GM12874 (cell line): Measurements from ENCODE around the gene TBC1D10A.

Experiments
- TF ChIP-seq, protein P1 (sequence below): IDR thresholded peaks from 2 replicates; pipeline ENCODE4 v1.5.1; 2011; ENCODE audit warnings: low read depth, mild to moderate bottlenecking, control low read depth, low read length, moderate library complexity; ENCODE audit not compliant: insufficient read depth

TBC1D10A gene

DNA sequence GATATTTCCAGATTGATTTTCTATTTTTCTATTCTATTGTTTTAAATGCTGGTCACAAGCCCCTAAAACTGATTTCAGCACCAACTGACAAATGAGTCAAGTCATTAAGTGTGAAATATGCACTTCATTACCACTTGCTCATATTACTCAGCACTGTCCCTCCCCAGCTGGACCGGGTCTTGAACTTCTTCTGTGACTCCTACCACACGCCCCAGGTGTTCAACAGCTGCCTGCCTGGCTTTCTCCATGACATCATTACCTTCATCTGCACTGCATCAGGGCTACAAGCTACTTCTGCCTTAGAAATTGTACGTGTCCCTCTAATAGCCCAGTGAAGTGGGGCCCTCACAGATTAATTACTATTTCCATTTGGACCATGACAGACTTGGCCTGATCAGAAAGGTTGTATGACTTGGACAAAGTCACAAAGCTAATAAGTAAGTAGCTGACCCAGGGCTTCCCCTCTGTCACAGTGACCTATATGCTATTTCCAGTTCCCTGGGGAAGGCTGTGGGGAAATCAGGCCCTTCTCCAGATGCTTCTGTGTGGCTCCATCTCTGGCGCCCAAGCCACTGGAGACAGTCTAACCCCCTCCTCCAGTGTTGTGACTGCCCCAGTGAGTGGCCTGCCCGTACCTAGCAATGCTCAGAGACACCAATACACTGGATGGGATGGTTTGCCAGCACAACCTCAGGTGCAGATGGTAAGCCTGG lies 18.1 kb downstream of the TBC1D10A start:
- TF ChIP-seq, protein P1, sequence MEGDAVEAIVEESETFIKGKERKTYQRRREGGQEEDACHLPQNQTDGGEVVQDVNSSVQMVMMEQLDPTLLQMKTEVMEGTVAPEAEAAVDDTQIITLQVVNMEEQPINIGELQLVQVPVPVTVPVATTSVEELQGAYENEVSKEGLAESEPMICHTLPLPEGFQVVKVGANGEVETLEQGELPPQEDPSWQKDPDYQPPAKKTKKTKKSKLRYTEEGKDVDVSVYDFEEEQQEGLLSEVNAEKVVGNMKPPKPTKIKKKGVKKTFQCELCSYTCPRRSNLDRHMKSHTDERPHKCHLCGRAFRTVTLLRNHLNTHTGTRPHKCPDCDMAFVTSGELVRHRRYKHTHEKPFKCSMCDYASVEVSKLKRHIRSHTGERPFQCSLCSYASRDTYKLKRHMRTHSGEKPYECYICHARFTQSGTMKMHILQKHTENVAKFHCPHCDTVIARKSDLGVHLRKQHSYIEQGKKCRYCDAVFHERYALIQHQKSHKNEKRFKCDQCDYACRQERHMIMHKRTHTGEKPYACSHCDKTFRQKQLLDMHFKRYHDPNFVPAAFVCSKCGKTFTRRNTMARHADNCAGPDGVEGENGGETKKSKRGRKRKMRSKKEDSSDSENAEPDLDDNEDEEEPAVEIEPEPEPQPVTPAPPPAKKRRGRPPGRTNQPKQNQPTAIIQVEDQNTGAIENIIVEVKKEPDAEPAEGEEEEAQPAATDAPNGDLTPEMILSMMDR = no peak

DNA sequence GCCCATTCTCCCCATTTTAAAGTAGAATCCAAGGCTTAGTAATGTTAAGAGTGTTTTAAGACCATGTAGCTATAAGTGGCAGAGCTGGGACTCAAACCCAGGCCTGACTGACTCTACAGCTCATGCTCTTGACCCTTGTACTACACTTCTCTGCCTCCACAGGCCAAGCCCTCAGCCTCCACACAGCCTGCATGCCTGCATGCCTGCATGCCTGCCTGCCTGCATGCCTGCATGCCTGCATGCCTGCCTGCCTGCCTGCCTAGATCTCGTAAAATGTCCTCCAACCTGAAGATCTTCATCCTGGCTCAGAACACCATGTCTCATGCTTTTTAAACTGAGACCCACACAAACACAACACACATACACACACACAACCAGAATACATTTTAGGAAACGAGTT lies 18.6 kb downstream of the TBC1D10A start:
- TF ChIP-seq, protein P1 = no peak

- TF ChIP-seq, protein P1 = no peak
Measured at GRCh38 chr22:30307041-30307574, 19.6 kb downstream of the TBC1D10A start.

DNA sequence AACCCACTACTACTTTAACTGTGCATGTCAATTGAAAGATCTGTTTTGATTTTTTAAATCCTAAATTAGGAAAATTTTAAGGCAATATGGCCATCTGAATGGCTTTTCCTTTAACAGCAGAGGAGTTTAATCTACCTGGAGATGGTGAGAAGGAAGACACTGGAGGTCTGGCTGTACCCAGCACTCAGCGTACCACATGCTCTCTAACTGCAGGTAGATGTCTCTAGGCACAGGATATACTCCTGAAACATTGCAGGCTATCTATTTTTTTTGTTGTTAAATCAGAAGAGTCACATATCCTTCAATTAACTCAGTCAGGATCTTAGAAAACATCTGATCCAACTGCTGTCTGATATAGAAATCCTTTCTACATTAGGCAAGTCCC lies 20.1 kb downstream of the TBC1D10A start:
- TF ChIP-seq, protein P1 = no peak

GRCh38 chr22:30305906-30306626 lies 20.7 kb downstream of the TBC1D10A start:
- TF ChIP-seq, protein P1 = no peak

- TF ChIP-seq, protein P1 = no peak
Measured at GRCh38 chr22:30305519-30305905, 21.2 kb downstream of the TBC1D10A start.

DNA sequence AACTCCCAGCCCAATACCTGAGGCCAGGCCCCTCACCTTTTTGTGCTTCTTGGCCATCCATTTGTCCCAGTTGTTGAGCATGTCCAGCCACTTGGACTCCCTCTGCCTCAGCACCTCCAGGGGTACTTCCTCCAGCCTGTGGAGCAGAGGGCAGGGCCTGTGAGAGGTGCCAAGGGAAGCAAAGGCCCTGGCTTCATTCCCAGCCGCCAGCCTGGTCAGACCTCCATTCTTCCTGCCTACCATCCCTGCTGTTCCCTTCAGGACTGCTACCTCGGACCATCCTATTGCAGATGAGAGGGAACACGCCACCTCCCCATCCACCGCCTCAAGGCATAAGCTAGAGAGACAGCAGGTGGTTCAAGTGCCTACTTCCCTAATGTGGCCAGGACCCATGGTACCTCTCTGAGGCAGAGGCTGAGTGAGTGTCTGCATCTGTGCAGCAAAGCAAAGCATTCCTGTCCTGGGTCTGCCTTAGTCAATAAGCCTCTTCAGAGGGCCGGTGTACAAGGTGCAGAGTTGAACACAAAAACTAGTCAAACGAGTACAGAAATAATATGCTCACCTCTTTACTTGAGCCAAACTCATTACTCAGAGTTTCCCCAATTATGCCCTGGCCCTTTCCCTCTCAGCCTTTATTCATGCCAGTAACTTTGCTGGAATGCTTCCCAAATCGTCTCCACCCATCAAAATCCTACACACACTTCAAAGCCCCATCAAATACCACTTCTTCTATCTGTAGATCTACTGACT lies 22.1 kb downstream of the TBC1D10A start:
- TF ChIP-seq, protein P1 = no peak
